ENCODE measurements around the gene RABGGTB.
"Not testable (repeated sequence)": the region's sequence is repeated elsewhere in the genome, so short reads cannot be mapped to it uniquely, and the experiment has no call there.

Gene RABGGTB

DNA sequence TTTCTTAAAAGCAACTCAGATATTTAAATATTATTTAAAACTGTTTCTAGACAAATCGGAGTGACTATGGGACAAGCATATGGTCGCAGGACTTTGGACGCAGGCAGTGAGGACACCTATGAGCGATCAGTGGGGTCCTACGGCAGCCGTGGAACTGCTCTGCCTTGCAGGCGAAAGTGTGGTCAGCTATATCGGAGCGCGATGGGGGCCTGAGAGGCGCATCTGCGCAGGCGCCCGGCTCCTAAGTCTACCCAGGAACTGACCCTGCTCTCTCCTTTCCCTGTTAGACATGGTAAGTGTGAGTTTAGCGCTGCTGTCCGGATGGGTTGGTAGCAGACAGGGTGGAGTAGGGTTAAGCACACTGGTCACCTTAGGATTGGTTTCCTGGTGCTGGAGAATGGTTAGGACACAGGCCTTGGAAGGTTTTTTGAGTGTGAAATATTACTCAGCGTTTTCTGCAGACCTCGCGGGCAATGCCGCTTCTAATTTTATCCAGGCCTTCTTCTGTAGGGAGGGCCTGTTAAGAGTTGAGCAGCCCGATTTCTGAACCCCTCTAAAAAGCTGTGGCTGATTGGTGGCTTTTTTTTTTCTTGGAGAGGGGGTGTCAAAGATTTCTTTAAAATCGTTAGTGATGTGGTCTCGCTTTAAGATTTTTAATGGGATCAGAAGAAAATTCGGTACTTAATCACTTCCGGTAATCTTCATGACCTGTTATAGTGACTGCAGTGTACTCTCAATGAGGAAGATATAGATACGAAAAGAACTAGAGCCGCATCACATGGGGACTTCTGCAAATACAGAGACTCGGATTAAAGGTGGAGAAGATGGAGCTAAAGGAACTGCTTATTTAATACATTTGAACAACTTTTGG lies at the start of gene RABGGTB:
RABGGTB (plus strand) TSS at position 274 of the 871 bp plus-strand sequence; CDS start at position 290, 16 bp downstream.
- DNase-seq (ENCODE audit: low read depth): peak; percentile 90

DNA sequence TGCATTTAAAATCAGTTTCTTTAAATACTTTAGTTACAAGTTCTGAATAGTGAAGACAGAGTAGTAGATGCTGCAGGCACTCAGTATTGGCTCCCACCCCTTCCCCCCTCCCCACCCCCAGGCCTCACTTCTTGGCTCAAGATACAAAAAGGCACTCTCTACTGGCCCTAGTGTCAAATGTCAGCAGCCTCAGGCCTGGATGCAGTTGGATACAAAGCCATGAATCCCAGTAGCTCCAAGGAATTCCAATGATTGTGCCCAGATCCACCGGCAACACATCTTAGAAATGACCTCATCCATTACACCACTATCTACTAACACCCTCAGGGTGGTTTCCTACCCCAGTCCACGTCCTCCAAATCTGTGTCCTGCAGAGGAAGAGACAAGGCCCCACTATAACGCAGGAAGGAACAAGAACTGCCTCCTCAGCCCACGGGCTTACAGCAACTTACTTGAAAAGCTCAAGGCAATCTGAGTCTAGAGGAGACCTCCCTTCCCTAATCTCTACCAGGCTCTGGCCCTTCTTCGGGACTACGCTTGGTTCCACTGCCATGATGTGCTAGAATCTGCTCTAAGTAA lies 43.9 kb upstream of the RABGGTB start:
- no peak for DNase-seq (ENCODE audit: low read depth)

DNA sequence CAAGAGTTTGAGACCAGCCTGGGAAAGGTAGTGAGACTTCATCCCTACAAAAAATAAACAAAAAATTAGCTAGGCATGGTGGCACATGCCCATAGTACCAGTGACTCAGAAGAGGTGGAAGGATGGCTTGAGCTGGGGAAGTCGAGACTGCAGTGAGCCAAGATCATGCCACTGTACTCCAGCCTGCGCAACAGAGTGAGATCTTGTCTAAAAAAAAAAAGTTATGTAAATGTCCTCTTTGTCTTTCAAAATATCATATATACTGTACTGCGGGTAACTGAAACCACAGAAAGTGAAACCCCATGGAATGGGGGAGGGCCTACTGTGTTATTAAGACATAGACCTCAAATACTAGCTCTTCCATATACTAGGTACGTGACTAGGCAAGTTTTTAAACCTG lies 40.8 kb upstream of the RABGGTB start:
- DNase-seq (ENCODE audit: low read depth): no peak

DNA sequence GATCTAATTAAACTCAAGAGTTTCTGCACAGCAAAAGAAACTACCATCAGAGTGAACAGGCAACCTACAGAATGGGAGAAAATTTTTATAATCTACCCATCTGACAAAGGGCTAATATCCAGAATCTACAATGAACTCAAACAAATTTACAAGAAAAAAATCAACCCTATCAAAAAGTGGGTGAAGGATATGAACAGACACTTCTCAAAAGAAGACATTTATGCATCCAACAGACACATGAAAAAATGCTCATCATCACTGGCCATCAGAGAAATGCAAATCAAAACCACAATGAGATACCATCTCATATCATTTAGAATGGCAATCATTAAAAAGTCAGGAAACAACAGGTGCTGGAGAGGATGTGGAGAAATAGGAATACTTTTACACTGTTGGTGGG lies 28.8 kb upstream of the RABGGTB start:
- DNase-seq (ENCODE audit: low read depth): not testable (repeated sequence)

DNA sequence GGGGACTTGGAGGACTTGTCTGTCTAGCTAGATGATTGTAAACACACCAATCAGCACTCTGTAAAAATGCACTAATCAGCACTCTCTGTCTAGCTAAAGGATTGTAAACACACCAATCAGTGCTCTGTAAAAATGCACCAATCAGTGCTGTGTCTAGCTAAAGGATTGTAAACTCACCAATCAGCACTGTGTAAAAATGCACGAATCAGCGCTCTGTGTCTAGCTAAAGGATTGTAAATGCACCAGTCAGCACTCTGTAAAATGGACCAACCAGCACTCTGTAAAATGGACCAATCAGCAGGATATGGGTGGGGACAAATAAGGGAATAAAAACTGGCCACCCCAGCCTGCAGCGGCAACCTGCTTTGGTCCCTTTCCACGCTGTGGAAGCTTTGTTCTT lies 27.5 kb upstream of the RABGGTB start:
- DNase-seq (ENCODE audit: low read depth): not testable (repeated sequence)

DNA sequence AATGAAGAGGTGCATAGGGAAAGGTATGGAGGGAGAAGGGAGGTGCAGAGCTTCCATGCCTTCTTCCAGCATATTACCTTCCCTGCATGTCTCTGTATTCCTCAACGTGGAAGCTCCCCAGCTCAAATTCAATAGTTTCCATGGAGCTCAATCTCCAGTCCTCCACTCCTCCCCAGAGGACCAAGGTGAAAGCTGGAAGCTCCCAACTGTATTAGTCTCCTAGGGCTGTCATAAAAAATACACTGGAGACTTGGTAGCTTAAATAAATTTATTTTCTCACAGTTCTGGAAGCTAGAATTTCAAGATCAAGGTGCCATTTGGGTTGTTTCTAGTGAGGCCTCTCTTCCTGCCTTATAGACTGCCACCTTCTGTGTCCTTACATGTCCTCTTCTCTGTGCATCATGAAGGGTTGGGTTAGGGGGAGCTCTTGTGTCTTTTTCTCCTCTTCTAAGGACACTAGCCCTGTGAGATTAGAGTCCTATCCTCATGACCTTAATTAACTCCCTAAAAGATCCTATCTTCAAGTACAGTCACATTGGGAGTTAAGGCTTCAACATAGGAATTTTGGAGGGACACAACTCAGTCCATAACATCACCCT lies 21.9 kb upstream of the RABGGTB start:
- no peak for DNase-seq (ENCODE audit: low read depth)

DNA sequence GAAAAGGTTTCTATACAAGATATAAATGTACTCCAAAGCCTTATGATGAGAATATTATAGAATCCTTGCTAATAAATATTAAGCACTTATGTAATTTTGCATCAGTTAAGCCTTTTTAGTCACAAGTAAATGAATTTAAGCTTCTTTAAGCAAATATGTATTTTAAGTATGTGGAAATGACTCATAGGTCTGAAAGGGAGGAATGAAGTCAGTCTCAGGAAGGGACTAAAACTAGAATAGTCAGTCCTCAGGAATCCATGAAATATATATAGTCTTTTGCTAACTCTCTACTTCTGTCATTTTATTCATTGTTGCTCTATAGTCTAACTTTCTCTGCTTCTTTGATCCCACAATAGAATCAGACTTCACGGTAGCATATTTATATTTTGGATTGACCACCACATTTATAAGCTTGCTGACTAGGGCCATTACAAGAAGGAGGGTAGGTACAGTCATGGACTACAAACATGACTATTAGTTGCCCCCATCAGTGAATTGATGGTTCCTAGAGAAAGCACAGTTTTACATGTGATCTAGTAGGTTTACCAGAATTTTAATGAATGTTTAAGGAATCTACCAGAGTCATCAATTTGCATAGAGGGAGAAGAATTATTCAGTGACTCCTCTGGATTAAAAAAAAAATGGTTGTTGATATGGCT lies 20.2 kb upstream of the RABGGTB start:
- DNase-seq (ENCODE audit: low read depth): no peak

DNA sequence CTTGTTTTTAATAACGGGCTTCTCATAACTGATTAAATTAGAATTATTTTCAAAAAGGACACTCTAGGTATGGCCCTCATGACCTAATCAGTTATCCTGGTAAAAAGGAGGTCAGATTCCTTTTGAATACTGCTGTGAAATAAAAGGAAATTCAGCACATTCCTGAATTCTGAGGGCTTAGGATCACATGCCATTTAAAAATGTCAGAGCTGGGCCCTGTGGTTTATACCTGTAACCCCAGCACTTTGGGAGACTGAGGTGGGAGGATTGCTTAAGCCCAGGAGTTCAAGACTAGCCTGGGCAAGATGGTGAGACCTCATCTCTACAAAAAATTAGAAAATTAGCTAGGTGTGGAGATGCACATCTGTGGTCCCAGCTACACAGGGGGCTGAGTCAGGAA lies 18.0 kb upstream of the RABGGTB start:
- no peak for DNase-seq (ENCODE audit: low read depth)

DNA sequence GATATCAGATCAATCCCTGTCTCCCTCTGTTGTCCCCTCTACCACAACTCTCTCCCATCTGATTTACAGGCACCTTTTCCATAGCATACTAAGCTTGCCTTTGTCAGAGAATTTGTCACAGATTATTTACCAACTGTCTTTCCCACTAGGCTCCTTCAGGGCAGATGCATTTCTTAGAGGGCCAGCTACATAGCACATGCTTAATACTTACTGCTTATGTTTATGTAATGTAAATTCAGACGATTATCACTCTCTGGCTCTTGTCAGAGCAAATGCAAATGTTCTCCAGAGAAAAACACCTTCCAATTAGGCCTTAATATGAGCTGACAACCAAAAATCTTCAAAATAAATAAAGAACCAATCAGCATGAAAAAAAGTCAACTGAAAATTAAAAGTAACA lies 15.3 kb upstream of the RABGGTB start:
- no peak for DNase-seq (ENCODE audit: low read depth)

DNA sequence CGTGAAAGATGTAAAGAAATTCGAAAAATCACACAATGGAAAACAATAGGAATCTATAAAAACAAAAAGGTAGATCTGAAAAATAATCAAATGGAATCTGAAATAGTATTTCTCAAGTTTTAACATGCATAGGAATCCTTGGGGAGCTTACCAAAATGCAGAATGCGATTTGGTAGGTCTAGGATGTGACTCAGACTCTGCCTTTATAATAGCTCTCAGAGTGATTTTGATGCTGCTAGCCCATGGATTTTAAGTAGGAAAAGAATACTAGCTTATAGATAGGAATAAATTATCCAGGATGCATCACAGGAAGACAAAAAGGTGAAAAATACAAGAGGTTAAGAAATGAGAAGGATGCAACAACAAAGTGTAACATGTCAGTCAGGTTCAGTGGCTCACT lies 14.1 kb upstream of the RABGGTB start:
- DNase-seq (ENCODE audit: low read depth): no peak

DNA sequence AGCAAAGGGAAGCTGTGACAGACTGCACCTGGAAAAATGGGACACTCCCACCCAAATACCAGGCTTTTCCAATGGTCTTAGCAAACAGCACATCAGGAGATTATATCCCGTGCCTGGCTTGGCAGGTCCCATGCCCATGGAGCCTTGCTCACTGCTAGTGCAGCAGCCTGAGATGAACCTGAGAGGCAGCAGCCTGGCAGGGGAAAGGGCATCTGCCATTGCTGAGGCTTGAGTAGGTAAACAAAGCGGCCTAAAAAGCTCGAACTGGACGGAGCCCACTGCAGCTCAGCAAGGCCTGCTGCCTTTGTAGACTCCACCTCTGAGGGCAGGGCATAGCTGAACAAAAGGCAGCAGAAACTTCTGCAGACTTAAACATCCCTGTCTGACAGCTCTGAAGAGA lies 8.2 kb upstream of the RABGGTB start:
- DNase-seq (ENCODE audit: low read depth): not testable (repeated sequence)

DNA sequence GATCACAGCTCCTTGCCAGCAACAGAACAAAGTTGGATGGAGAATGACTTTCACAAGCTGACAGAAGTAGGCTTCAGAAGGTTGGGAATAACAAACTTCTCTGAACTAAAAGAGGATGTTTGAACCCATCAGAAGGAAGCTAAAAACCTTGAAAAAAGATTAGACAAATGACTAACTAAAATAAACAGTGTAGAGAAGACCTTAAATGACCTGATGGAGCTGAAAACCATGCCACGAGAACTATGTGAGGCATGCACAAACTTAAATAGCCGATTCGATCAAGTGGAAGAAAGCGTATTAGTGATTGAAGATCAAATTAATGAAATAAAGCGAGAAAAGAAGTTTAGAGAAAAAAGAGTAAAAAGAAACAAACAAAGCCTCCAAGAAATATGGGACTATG lies 7.4 kb upstream of the RABGGTB start:
- DNase-seq (ENCODE audit: low read depth): not testable (repeated sequence)

DNA sequence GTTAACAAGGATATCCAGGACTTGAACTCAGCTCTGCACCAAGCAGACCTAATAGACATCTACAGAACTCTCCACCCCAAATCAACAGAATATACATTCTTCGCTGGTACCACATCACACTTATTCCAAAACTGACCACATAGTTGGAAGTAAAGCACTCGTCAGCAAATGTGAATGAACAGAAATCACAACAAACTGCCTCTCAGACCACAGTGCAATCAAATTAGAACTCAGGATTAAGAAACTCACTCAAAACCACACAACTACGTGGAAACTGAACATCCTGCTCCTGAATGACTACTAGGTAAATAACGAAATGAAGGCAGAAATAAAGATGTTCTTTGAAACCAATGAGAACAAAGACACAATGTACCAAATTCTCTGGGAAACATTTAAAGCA lies 5.9 kb upstream of the RABGGTB start:
- DNase-seq (ENCODE audit: low read depth): not testable (repeated sequence)

DNA sequence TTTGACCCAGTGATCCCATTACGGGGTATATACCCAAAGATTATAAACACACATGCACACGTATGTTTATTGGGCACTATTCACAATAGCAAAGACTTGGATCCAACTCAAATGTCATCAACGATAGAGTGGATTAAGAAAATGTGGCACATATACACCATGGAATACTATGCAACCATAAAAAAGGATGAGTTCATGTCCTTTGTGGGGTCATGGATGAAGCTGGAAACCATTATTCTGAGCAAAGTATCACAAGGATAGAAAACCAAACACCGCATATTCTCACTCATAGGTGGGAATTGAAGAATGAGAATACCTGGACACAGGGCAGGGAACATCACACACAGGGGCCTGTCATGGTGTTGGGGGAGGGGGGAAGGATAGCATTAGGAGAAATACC lies 2.1 kb upstream of the RABGGTB start:
- not testable (repeated sequence) for DNase-seq (ENCODE audit: low read depth)

DNA sequence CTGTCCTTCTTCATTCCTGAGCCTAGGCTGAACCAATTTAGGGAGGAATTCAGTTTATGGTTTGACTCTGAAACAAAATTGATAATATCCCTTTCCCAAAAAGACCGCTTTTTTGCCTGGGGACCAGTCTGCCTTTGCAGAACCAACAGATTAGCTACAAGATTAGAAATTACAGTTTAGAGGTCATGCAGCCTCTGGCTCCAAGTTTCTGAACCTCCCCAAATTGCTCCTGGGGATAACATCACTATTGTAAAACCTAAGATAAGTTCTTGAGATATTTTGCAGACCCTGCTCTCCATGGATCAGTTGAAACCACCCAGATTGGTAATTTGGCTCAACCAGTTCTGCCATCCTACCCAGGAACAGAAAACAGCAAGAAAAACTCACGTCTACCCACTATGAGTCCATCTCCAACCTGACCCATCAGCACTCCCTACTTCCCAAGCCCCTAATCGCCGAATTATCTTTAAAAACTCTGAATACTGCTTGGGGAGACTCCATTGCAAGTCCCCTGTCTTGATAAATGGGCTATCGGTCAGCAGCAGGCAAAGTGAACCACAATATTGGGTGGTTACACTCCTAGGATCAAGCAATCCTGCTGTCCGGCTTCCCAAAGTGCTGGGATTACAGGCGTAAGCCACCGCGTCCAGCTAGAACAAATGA lies 605 bp upstream of the RABGGTB start:
- DNase-seq (ENCODE audit: low read depth): no peak

DNA sequence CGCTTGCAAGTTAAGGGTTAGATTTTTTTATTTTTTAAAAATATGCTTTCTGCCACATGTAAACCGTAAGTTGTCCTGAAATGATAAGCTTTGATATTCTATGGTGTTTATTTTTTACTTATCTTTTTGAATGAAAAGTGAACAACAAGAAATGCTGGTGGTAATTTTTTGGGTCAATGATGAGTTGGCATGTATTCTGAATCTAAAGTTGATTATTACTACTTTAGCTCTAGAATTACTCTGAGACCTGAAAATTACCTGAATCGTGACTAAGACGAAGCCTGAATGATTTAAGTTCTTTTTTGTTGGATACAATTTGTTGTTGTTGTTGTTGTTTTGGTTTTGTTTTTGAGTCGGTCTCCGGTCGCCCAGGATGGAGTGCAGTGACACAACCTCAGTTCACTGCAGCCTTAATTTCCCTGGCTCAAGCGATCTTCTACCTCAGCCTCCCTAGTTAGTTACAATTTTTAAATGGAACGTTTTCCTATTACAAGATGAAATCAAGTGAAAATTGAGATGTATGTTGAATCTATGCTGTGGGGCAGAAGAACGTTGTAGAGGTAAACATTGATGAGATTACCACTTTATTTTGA lies 941 bp downstream of the RABGGTB start:
- no peak for DNase-seq (ENCODE audit: low read depth)

DNA sequence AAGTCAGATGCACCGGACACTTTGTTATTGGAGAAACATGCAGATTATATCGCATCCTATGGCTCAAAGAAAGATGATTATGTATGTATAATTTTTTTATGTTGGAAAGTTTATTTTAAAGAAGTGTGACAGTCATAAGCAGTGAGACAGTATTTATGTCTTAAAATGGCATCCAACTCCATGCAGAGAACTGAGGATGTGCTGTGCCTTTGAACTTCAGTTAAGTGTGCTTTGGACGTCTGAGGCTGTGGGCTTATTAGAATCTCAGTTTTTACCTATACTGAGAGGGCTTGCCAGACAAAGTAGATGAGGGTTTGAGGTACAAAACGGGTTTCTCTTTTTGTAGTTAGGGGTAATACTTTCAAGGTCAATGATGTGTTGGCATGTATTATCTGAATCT lies 1.5 kb downstream of the RABGGTB start:
- no peak for DNase-seq (ENCODE audit: low read depth)

DNA sequence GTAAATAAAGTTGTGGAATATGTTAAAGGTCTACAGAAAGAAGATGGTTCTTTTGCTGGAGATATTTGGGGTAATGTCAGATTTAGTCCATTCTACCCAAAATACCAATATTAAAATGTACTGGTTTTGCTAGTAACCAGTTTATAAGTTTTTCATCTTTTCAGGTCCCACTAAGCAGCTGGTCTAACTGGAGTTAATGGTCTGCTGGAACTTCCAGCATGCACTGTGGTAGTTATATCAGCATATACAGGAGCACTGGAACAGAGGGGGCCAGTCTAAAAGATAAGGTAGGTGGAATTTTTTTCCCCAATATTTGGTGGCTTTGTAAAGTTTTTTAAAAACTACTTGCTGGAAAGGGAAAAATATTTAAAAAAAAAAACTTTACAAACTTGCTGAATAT lies 3.9 kb downstream of the RABGGTB start:
- DNase-seq (ENCODE audit: low read depth): no peak

DNA sequence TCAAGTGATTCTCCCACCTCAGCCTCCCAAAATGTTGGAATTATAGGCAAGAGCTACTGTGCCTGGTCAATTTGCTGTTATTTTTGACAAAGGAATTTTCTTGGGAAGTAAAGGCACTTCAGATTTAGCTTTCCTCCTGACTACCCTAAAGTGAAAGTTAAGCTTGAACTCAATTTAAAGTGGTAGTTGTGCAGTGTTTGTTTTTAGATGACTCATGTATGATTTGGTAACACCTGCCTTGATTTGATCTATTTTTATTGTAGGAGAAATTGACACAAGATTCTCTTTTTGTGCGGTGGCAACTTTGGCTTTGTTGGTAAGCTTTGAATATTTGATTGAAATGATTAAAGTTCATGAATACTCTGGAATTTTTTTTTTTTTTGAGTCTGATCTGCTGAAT lies 5.0 kb downstream of the RABGGTB start:
- no peak for DNase-seq (ENCODE audit: low read depth)

DNA sequence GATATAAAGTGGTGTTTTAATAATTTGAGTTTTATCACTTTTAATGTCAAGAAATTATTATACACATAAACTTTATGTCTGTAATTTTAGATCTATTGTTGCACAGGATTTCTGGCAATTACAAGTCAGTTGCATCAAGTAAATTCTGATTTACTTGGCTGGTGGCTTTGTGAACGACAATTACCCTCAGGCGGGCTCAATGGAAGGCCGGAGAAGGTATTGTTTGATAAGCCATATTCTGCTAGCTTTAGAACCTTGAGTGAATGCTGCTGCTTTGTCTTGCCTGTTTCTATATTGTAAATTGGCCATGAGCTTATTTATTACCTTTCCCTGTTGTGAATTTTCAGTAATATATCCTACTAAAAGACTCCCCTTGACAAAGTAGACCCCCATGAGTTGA lies 6.0 kb downstream of the RABGGTB start:
- DNase-seq (ENCODE audit: low read depth): no peak

DNA sequence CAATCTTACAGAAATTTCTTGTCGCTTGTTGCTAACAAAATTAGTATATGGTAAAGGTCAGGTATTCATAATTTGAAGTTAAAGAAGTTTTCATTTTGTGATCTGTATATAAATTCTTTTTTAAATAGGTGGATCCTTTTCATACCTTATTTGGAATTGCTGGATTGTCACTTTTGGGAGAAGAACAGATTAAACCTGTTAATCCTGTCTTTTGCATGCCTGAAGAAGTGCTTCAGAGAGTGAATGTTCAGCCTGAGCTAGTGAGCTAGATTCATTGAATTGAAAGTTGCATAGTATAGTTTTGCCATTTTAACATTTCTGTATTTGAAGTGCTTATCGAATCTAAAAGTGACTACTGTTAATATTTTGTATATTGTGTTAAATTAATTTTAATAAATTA lies 8.3 kb downstream of the RABGGTB start:
- DNase-seq (ENCODE audit: low read depth): no peak

DNA sequence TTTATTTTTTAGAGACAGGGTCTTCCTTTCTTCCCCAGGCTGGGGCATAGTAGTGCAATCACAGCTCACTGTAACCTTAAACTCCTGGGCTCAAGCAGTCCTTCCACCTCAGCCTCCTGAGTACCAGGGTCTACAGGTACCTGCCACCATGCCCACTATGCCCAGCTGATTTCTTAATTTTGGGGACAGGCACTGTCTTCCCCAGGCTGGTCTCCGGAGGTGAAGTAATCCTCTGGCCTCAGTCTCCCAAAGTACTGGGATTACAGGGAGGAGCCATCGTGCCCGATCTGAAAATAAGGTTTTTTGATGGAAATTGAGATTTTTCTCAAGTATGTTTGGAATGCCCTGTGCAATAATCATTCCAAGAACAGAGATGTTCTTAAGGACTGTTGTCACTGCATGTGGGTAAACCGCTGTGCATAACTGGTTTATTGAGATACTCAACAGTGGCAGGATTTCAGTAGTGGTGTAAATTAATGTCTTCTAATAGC lies 9.7 kb downstream of the RABGGTB start:
- DNase-seq (ENCODE audit: low read depth): no peak

All from activated T-cell treated with anti-CD3 and anti-CD28 coated beads for 1 hour (primary cell).